GM18505 (cell line): ENCODE measurements around the gene DLK1.

ENCODE experiments used
- ATAC-seq: cut with Tn5 transposase; IDR thresholded peaks from one replicate; pipeline ENCODE4 v1.9.1; 2021; ENCODE audit not compliant: unreplicated experiment
- POLR2A ChIP-seq: IDR thresholded peaks from 4 replicates; pipeline ENCODE4 v1.6.1; 2011; ENCODE audit warnings: borderline replicate concordance; ENCODE audit not compliant: insufficient read depth, insufficient read length; ENCODE audit errors: extremely low read depth

Gene DLK1

GRCh38 chr14:100749967-100750597 is 23.4 kb downstream of the DLK1 start:
- ATAC-seq = no peak
- no peak for TF ChIP-seq POLR2A

DNA sequence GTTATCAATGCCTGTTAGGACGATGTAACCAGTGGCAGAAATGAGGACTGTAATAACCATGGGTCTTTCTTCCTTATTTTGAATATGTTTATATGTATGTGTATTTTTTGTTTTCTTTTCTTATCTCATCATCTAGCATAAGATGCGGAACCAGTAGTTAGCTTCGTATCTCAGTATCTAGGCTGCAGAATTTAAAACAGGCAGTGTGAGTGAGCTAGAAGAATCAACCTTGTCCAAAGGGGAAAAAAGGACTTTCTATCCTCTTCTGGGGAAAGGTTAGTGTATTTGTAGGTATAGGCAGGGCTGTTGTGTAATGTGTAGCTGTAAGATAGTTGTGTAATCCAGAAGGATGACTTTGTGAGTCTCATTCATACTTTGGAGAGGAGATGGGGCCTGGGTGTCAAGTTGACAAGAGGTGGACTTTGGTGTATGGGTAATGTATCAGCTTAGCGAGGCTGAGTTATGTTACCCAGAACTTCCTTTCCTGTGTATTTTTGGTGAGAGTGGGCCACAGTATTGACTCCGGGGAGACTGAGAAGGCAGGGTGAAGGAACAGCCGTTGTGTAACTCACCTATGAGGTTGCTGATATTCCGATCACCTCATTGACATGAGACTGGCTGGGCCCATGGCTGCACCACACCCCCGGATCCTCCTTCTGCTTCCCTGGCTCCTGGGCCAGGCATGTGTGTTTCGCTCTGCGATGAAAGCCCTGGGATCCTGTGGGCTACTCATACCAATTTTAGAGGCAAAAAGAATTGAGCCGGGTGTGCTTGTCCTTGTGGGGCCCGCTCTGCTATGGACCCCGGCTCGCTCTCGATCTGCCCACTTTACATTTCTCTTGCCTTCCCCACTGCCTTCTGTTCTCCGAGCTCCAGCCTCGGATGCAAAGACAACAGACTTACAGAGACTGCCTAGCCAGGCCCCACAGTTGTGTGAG is 24.3 kb downstream of the DLK1 start:
- ATAC-seq = no peak

DNA sequence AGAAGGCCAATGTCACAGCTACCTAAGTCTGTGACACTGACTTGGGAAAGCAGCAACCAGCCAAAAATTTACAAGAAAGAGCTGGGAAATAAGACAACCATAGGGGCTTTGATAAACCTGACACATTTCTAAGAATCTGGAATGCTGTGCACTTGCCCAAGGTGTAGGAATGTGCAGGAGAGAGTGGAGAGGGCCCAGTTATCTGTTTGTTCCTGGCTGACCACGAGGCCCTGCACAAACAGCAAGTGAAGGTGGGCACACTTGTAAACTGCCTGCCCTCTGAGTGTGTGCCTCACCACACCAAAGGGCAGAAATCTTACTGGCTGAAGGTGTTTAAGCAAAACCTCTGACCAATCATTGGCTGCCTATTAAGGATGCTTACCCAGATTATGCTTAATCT is 27.3 kb downstream of the DLK1 start:
- no peak for ATAC-seq
- TF ChIP-seq POLR2A = no peak

More for the DNA sequence above, 24.3 kb downstream of the DLK1 start:
- no peak for TF ChIP-seq POLR2A

GRCh38 chr14:100755649-100756048 is 29.0 kb downstream of the DLK1 start:
- ATAC-seq = no peak
- TF ChIP-seq POLR2A = no peak

- TF ChIP-seq POLR2A = no peak
- no peak for ATAC-seq
Observed at GRCh38 chr14:100761481-100761880, 34.8 kb downstream of the DLK1 start.

GRCh38 chr14:100762089-100762515 is 35.4 kb downstream of the DLK1 start:
- no peak for TF ChIP-seq POLR2A
- no peak for ATAC-seq

GRCh38 chr14:100762901-100763300 is 36.2 kb downstream of the DLK1 start:
- no peak for ATAC-seq
- no peak for TF ChIP-seq POLR2A

DNA sequence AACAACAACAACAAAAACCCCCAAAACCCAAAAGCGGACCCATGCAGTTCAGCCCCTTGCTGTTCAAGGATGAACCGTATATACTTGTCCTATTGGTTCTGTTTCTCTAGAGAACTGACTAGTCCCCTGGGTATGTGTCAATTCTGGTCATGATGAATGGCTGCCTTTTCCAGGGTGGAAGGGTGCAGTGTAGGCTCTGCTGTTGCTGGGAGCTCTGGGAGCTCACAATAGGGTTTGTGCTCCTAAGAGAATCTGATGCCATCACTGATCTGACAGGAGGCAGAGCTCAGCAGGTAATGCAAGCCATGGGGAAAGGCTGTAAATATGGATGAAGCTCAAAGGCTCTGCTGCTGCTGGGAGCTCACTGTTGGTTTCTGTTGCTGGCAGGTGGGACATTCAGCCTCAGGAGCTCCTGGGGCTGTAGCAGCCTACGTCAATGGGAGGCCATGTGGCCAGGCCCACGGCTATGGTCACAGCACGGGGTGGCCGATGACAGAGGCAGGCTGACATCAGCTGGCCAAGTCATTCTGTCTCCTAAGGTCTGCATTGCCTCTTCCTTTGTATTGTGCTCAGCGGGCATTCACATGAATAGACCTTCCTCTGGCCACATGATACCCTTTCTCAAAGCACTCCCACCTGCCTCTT is 37.9 kb downstream of the DLK1 start:
- no peak for ATAC-seq
- no peak for TF ChIP-seq POLR2A

DNA sequence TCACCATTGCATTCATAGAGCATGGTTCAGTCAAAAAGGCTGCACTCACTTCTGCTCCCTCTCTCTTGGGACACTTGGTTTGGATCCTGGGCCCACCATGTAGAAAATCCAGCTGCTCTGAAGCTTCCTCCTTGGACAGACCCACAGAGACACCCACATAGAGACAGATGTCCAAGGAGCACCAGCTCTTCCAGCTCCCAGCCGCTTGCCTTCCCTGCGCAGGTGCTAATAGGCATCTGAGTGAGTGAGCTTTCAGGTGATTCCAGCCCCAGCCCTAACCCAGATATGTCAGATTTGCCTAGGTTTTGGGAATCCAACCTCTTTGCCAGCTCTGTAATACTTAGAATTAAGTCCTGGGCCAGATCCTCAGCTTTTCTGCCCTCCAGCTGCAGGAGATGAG is 38.6 kb downstream of the DLK1 start:
- no peak for ATAC-seq
- no peak for TF ChIP-seq POLR2A

DNA sequence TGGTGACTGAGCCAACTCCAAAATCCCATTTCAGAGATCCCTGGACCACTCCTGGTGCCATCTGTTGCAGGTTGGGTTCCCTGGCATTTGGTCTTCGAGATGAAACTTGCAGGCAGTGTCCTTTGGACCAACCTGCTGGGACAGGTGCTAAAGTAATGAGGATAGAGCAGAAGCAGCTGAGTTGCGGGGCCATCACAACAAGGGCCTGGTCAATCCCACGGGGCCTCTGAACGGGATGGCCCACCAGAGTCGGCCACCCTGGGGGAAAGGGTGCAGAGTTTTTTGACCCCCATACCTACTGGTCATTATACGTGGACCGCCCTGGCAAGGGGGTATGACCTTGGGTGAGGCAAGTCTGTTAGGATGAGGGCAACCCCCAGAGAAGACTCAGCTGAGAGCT is 39.3 kb downstream of the DLK1 start:
- ATAC-seq = no peak
- no peak for TF ChIP-seq POLR2A

DNA sequence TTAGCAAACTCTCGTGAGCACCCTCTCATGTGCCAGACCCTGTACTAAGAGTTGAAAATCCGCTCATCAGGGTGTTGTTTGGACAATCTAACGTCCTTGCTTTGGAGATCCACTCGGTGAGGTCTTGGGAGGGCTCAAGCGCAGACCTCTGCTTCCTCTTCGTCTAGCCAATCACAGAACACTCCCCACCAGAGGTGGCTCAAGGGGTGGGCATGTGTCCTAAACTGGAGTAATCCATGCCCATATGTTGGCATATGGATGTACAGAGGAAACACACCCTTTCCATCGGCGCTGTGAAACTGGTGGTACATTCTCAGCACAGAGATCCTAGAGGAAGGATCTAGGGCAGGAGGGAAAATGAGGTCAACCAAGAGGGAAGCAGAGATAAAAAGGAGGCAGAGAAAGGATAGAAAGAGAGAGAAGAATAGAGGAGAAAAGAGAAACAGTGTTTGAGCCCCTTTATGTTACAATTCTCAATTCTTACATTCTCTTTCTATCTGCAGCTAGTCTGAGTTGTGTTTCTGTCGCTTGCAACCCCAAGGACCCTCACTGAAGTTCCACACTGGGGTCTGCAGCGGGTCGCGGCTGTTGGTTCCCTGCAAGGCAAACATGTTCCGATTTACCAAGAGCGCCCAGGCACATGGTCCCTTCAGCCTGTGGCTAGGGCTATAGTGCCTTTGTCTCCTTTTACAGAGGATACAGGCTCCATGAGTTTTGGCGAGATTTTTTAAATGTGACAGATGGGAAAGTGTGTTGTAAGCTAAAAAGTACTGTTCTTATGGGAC is 40.5 kb downstream of the DLK1 start:
- TF ChIP-seq POLR2A = no peak
- ATAC-seq = no peak

DNA sequence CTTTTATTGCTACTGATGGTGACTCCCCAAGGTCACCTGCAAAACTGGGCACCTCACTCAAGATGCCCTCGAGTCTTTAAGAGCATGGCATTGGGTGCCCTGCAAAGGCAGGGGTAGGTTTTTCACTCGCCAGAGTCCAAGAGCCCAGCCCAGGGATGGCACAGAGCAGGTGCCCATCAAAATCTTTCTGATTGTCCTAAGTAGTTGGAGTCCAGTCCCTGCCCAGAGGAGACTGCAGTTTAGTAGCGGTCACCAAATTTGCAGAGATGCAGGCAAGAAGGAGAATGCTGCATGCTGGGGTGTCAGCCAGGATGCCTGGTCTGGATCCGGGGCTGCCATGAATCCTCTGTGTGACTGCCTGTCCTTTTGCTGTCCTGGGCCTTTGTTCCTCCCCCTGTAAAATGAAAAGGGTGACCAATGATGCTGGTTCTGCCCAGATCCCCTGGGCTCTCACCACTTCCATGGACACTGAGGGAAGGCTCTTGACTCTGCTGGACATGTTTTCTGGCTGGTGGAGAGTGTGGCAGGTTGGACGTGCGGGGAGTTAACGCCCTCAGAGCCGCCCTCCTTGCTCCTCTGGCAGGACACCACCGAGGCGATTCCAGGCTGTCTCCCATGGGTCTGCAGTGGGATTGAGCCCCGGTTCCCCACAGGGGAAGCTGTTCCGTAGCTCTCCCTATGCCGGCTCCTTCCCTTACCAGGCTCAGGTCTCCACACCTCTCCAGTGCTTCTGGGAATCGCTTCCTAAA is 41.3 kb downstream of the DLK1 start:
- no peak for ATAC-seq
- TF ChIP-seq POLR2A = no peak
